GM06990 (cell line): Measurements from ENCODE around the gene ZNF75A.

ENCODE experiments used
- DNase-seq: peaks from one replicate; pipeline ENCODE4 v3.0.0-alpha.2; 2011; ENCODE audit not compliant: insufficient read length; ENCODE audit errors: extremely low read depth
- H3K27me3 ChIP-seq: replicated peaks from 2 replicates; pipeline ENCODE4 v1.6.0; 2011; ENCODE audit warnings: low read length; ENCODE audit not compliant: control insufficient read depth, insufficient read depth
- H3K36me3 ChIP-seq: 2 replicates; pipeline ENCODE4 v1.5.1; 2011; ENCODE audit warnings: low read length; ENCODE audit not compliant: control insufficient read depth, insufficient read depth
- H3K4me3 ChIP-seq: replicated peaks from 2 replicates; pipeline ENCODE4 v1.5.1; 2011; ENCODE audit warnings: low read depth, mild to moderate bottlenecking, control low read depth, low read length
- TF ChIP-seq, protein P1 (sequence below): IDR thresholded peaks from 2 replicates; pipeline ENCODE4 v1.5.1; 2011; ENCODE audit warnings: low read length, control low read depth, mild to moderate bottlenecking, inconsistent platforms; ENCODE audit not compliant: insufficient read depth, poor library complexity, severe bottlenecking

Gene ZNF75A

DNA sequence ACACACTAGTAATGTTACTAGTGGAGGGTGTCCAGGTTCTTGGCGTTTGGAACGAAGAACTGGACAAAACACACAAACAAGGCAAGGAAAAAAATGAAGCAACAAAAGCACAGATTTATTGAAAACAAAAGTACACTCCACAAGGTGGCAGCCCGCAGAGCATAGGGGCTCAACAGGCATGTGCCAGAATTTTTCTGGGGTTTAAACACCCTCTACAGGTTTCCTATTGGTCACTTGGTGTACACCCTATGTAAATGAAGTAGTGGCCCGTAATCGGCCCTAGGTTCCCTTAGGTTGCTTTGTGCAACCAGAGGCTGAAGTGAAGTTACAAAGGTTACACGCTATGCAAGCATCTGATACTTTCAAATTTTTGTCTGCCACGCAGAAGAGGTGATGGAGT lies 58.5 kb downstream of the ZNF75A start:
- Histone ChIP-seq H3K27me3 (no peaks in the 10 kb centered on the region), H3K36me3 (no peaks in the 10 kb centered on the region), H3K4me3 (no peak overlapping the region)
- TF ChIP-seq, protein P1, sequence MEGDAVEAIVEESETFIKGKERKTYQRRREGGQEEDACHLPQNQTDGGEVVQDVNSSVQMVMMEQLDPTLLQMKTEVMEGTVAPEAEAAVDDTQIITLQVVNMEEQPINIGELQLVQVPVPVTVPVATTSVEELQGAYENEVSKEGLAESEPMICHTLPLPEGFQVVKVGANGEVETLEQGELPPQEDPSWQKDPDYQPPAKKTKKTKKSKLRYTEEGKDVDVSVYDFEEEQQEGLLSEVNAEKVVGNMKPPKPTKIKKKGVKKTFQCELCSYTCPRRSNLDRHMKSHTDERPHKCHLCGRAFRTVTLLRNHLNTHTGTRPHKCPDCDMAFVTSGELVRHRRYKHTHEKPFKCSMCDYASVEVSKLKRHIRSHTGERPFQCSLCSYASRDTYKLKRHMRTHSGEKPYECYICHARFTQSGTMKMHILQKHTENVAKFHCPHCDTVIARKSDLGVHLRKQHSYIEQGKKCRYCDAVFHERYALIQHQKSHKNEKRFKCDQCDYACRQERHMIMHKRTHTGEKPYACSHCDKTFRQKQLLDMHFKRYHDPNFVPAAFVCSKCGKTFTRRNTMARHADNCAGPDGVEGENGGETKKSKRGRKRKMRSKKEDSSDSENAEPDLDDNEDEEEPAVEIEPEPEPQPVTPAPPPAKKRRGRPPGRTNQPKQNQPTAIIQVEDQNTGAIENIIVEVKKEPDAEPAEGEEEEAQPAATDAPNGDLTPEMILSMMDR = no peak
- DNase-seq = no peak

DNA sequence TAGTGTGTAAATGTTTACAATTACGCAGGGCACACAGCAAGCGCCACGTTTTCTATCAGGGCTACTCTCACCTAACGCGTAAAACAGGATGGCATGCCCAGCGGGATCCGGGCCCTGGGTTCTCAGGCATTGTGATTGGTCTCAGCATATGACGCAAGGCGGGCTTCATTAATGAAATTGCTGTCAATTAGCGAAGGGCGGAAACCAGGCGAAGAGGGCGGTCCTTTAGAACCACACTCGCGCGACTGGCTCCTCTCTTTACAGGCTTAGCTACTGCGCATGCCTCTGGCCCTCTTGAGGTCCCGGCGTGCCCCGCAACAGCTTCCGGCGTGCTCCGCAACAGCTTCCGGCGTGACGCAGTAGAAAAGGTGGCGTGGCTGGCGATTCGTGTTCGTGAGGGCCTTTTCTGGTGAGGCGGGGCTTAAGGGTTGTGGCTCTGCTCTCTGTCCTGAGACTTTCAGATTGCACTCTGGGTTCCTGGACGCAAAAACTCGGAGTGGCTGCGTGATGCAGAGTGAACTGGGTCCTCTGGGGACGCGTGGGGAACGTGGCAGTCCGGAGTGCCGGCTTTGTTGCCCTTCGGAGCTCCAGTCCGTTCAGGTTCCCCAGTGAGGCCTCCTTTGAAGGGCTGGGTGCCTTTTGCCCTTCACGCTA lies 59.6 kb downstream of the ZNF75A start:
- TF ChIP-seq, protein P1 = no peak
- peak; percentile 82 for DNase-seq
- no peaks in the 10 kb centered on the region for H3K36me3 ChIP-seq
- no peaks in the 10 kb centered on the region for H3K27me3 ChIP-seq
- H3K4me3 ChIP-seq = peak overlapping the region; percentile 62
